HCT116 (cell line): ENCODE measurements around the gene TADA3. TPM values are rescaled to one million over a fixed set of nuclear protein-coding genes. Genes with fewer than 3 reads are reported as not detected.

ENCODE experiments used
- ATAC-seq: fragments of 200-7000 bp; cut with Tn5 transposase; 2 replicates; pipeline ENCODE4 v1.9.1; 2020; ENCODE audit warnings: mild to moderate bottlenecking, moderate library complexity
- BruUV-seq: library from RNA; stranded (reverse); fragments of 400-500 nt; replicated peaks from 2 replicates; lab custom pipeline; 2021; lab: Mats Ljungman, UMichigan
- CTCF ChIA-PET: fragments of 300-600 bp; sonication (Branson Sonifier 250); formaldehyde crosslinking; loops from one replicate; lab custom pipeline; 2021; ENCODE audit warnings: antibody characterized with exemption; lab: Charles Lee
- POLR2A ChIA-PET: fragments of 300-600, 350-600 bp; sonication (Branson Sonifier 250); formaldehyde crosslinking; loops from one replicate; lab custom pipeline; 2021; ENCODE audit warnings: antibody characterized with exemption; lab: Charles Lee
- RAD21 ChIA-PET, 2 experiments: fragments of 300-600 bp; sonication (Branson Sonifier 250); formaldehyde crosslinking; loops; one replicate each; lab custom pipeline; 2023; ENCODE audit warnings: low total read pairs in 2 of 2; ENCODE audit not compliant: uncharacterized antibody in 2 of 2, unreplicated experiment in 2 of 2, low non-redundant PET in 1 of 2; lab: Charles Lee
- DNase-seq: peaks from one replicate; pipeline ENCODE4 v3.0.0-alpha.2; 2010; ENCODE audit warnings: low read depth, low spot score
- H2AFZ ChIP-seq: fragments of 200-600 bp; shearing (Covaris generic), sonication (generic); 2 replicates; pipeline ENCODE4 v1.6.1; 2017; ENCODE audit warnings: low read depth, mixed run types, mixed read lengths, antibody characterized with exemption, low read length; ENCODE audit not compliant: poor library complexity, severe bottlenecking
- H3K27ac ChIP-seq: 2 replicates; pipeline ENCODE4 v1.5.1; 2012; ENCODE audit warnings: low read depth, low read length
- H3K27me3 ChIP-seq: fragments of 200-600 bp; sonication (generic); 2 replicates; pipeline ENCODE4 v1.6.1; 2016; ENCODE audit warnings: mixed run types, low read length, mixed read lengths; ENCODE audit not compliant: insufficient read depth
- H3K36me3 ChIP-seq, 2 experiments: fragments of 200-500 bp in 1 of 2; fragments of 200-600 bp in 1 of 2; sonication (Bioruptor generic) in 1 of 2; sonication (generic) in 1 of 2; 2 replicates each; pipeline versions ENCODE4 v1.5.1 to v1.6.1; 2014 to 2016; ENCODE audit warnings: low read length in 2 of 2, inconsistent platforms in 1 of 2, mixed read lengths in 1 of 2, mixed run types in 1 of 2; ENCODE audit not compliant: insufficient read depth in 2 of 2, control insufficient read depth in 1 of 2
- H3K4me1 ChIP-seq, 2 experiments: fragments of 200-600 bp in 1 of 2; sonication (generic) in 1 of 2; 2 replicates each; pipeline versions ENCODE4 v1.5.1 to v1.6.1; 2012 to 2017; ENCODE audit warnings: low read length in 2 of 2, inconsistent platforms in 1 of 2, mild to moderate bottlenecking in 1 of 2, mixed read lengths in 1 of 2, mixed run types in 1 of 2, moderate library complexity in 1 of 2; ENCODE audit not compliant: insufficient read depth in 2 of 2, control insufficient read depth in 1 of 2
- H3K4me2 ChIP-seq: fragments of 200-600 bp; sonication (generic); 2 replicates; pipeline ENCODE4 v1.6.1; 2017; ENCODE audit warnings: mixed run types, low read length, mixed read lengths
- H3K4me3 ChIP-seq, 2 experiments: fragments of 200-600 bp in 1 of 2; sonication (generic) in 1 of 2; replicated peaks in 1 of 2; 2 replicates each; pipeline ENCODE4 v1.5.1; 2011 to 2016; ENCODE audit warnings: low read length in 2 of 2, control low read depth in 1 of 2, low read depth in 1 of 2, mild to moderate bottlenecking in 1 of 2, mixed read lengths in 1 of 2, mixed run types in 1 of 2
- H3K79me2 ChIP-seq: fragments of 200-600 bp; sonication (generic); 2 replicates; pipeline ENCODE4 v1.6.1; 2017; ENCODE audit warnings: mild to moderate bottlenecking, mixed run types, low read length, moderate library complexity, mixed read lengths; ENCODE audit not compliant: insufficient read depth
- H3K9ac ChIP-seq: fragments of 200-600 bp; sonication (generic); 2 replicates; pipeline ENCODE4 v1.6.1; 2016; ENCODE audit warnings: low read length, mixed read lengths
- H3K9me2 ChIP-seq: fragments of 200-600 bp; sonication (generic), shearing (Covaris generic); 2 replicates; pipeline ENCODE4 v1.6.1; 2017; ENCODE audit warnings: mixed run types, mild to moderate bottlenecking, moderate library complexity; ENCODE audit not compliant: insufficient read depth
- H3K9me3 ChIP-seq, 2 experiments: fragments of 200-500 bp in 1 of 2; fragments of 200-600 bp in 1 of 2; sonication (Bioruptor generic) in 1 of 2; sonication (generic) in 1 of 2; 2 replicates each; pipeline ENCODE4 v1.6.1; 2014 to 2017; ENCODE audit warnings: low read length in 2 of 2, mixed read lengths in 2 of 2, inconsistent platforms in 1 of 2, low read depth in 1 of 2, mild to moderate bottlenecking in 1 of 2, mixed run types in 1 of 2, moderate library complexity in 1 of 2; ENCODE audit not compliant: control insufficient read depth in 1 of 2, insufficient read depth in 1 of 2
- H4K20me1 ChIP-seq: fragments of 200-600 bp; sonication (generic), shearing (Covaris generic); 2 replicates; pipeline ENCODE4 v1.6.1; 2017; ENCODE audit warnings: mixed run types, mild to moderate bottlenecking, moderate library complexity; ENCODE audit not compliant: insufficient read depth
- CBX3 ChIP-seq: IDR thresholded peaks from 2 replicates; pipeline ENCODE4 v1.6.1; 2012; ENCODE audit warnings: low read depth
- ELF1 ChIP-seq: IDR thresholded peaks from 2 replicates; pipeline ENCODE4 v1.6.1; 2012; ENCODE audit warnings: low read depth, borderline replicate concordance
- EZH2 ChIP-seq: fragments of 200-600 bp; sonication (generic); IDR thresholded peaks from 2 replicates; pipeline ENCODE4 v1.6.1; 2017; ENCODE audit warnings: antibody characterized with exemption, mixed run types
- EZH2phosphoT487 ChIP-seq: fragments of 200-600 bp; IDR thresholded peaks from 2 replicates; pipeline ENCODE4 v1.6.1; 2018; ENCODE audit warnings: antibody characterized with exemption, borderline replicate concordance
- FOSL1 ChIP-seq: IDR thresholded peaks from 2 replicates; pipeline ENCODE4 v1.6.1; 2012; ENCODE audit warnings: low read depth
- JUND ChIP-seq: IDR thresholded peaks from 2 replicates; pipeline ENCODE4 v1.6.1; 2012
- RAD21 ChIP-seq: IDR thresholded peaks from 2 replicates; pipeline ENCODE4 v1.6.1; 2012; ENCODE audit warnings: low read depth, mild to moderate bottlenecking
- SP1 ChIP-seq: IDR thresholded peaks from 2 replicates; pipeline ENCODE4 v1.6.1; 2012; ENCODE audit warnings: low read depth
- TCF7L2 ChIP-seq: IDR thresholded peaks from 2 replicates; pipeline ENCODE4 v1.7.0; 2011; ENCODE audit warnings: borderline replicate concordance, inconsistent platforms; ENCODE audit not compliant: insufficient read depth, insufficient read length; ENCODE audit errors: extremely low read depth
- ZFX ChIP-seq: fragments of 450-650 bp; IDR thresholded peaks from 2 replicates; pipeline ENCODE4 v1.6.1; 2017
- ZNF274 ChIP-seq: fragments of 200-500 bp; sonication (Bioruptor generic); IDR thresholded peaks from 2 replicates; pipeline ENCODE4 v1.6.1; 2014; ENCODE audit warnings: mild to moderate bottlenecking, low read depth, low read length, inconsistent platforms
- intact Hi-C: fragments of 100-400 bp; cut with micrococcal nuclease; formaldehyde crosslinking; loops from 2 replicates; pipeline ENCODE4 v1.10.0; 2022
- total RNA-seq: library from RNA; stranded (reverse); gene quantifications from one replicate; pipeline ENCODE4 v1.2.1, GENCODE V29; 2021; ENCODE audit not compliant: unreplicated experiment
- TF ChIP-seq, protein P1 (sequence below): IDR thresholded peaks from 2 replicates; pipeline ENCODE4 v1.6.1; 2012; ENCODE audit warnings: low read depth
- TF ChIP-seq, protein P2 (sequence below): IDR thresholded peaks from 2 replicates; pipeline ENCODE4 v1.6.1; 2011; ENCODE audit warnings: mild to moderate bottlenecking, low read length, moderate library complexity; ENCODE audit not compliant: insufficient replicate concordance; ENCODE audit errors: extremely low read depth
- TF ChIP-seq, protein P3 (sequence below): IDR thresholded peaks from 2 replicates; pipeline ENCODE4 v1.6.1; 2012

TADA3 gene
- total RNA-seq, 1 experiment from 2014 or later: 72.0 TPM

DNA sequence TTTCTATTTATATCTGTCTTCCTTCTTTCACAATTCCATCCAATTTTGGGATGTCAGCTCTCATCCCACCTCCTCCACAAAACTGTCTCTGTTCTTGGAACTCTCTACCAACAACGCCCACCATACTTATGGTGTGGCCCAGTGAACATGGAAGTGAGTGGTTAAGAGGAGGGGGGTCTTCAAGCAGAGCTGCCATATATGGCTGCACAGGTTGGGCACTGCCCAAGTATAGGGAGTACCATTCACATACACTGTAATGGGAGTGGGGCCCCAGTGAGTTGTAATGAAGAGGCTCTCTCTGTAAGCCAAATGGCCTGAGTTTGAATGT is 14.6 kb downstream of the TADA3 start:
- no TSS peak for BruUV-seq
- TF ChIP-seq ZNF274 (no peak), RAD21 (no peak), ZFX (no peak), JUND (no peak), FOSL1 (no peak), EZH2 (no peak)
- TF ChIP-seq, all 23 proteins: peak for 0
- Histone ChIP-seq H3K4me3 (no peak overlapping the region), H4K20me1 (no peaks in the 10 kb centered on the region), H3K36me3 (peaks cover 0 to 4% of the 10 kb centered on the region in 2 experiments; a peak in 3 of 4 replicates), H2AFZ (no peak overlapping the region), H3K9ac (no peak overlapping the region), H3K4me2 (no peak overlapping the region), H3K9me2 (no peaks in the 10 kb centered on the region), H3K27me3 (no peaks in the 10 kb centered on the region), H3K79me2 (no peaks in the 10 kb centered on the region), H3K4me1 (peaks cover 0 to 11% of the 10 kb centered on the region in 2 experiments; a peak in 1 of 4 replicates), H3K9me3 (no peaks in the 10 kb centered on the region), H3K27ac (no peak overlapping the region)
- DNase-seq (no peak), ATAC-seq (no peak)
- POLR2A ChIA-PET: no interaction called here
- intact Hi-C loops: no loop called here
- RAD21 ChIA-PET: no interaction called here
- CTCF ChIA-PET: no interaction called here

DNA sequence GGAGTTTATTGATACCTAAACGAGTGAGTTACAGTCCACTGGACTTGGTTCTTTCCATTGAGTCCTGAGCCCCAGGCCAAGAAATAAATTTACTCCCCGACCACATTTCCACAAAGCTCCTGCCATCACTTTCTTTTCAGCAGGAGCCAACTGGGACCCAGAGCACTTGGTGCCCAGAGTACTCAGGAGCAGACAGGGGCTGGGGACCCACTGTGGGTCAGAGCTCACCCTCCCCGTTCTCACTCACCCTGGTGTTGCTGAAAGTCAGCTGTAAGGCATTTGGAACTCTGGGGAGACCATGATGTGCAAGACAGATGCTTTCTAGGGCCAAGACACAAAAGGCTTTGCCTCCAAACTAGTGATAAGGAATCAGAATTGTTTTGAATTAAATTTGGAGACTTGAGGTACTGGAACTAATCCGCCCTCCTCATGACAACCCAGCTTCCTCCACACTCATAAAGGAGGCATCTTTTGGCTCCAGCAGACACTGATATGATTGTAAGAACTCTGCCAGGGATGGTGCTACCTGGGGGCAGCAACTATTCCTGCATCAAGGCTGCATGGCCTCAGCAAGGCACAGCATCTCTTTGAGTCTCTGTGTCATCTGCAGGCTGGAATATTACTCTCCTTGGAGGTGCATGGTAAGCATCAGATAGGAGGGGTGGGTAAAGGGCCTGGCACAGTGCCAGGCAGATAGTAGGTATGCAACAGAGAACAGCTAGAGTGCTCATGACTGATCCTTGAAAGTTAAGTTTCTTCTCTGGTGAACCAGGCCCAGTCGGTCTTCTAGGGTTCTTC is 15.2 kb downstream of the TADA3 start:
- ChIA-PET RAD21 (no interaction called here), CTCF (no interaction called here), POLR2A (interaction anchor here (1.1 kb wide), 1 partner anchor 16 kb away, joined by 5 read pairs; the partner anchor contains the start of genes ARPC4 and TADA3)
- BruUV-seq: no TSS peak
- DNase-seq: no peak
- Histone ChIP-seq H3K79me2 (no peaks in the 10 kb centered on the region), H3K36me3 (peaks cover 0 to 4% of the 10 kb centered on the region in 2 experiments; a peak in 3 of 4 replicates), H3K9me3 (no peaks in the 10 kb centered on the region), H3K4me3 (no peak overlapping the region), H3K9me2 (no peaks in the 10 kb centered on the region), H2AFZ (no peak overlapping the region), H4K20me1 (no peaks in the 10 kb centered on the region), H3K27me3 (no peaks in the 10 kb centered on the region), H3K9ac (no peak overlapping the region), H3K27ac (no peak overlapping the region), H3K4me2 (no peak overlapping the region), H3K4me1 (peaks cover 0 to 11% of the 10 kb centered on the region in 2 experiments; a peak in 1 of 4 replicates)
- ATAC-seq: no peak
- intact Hi-C loops: no loop called here
- TF ChIP-seq, protein P1, sequence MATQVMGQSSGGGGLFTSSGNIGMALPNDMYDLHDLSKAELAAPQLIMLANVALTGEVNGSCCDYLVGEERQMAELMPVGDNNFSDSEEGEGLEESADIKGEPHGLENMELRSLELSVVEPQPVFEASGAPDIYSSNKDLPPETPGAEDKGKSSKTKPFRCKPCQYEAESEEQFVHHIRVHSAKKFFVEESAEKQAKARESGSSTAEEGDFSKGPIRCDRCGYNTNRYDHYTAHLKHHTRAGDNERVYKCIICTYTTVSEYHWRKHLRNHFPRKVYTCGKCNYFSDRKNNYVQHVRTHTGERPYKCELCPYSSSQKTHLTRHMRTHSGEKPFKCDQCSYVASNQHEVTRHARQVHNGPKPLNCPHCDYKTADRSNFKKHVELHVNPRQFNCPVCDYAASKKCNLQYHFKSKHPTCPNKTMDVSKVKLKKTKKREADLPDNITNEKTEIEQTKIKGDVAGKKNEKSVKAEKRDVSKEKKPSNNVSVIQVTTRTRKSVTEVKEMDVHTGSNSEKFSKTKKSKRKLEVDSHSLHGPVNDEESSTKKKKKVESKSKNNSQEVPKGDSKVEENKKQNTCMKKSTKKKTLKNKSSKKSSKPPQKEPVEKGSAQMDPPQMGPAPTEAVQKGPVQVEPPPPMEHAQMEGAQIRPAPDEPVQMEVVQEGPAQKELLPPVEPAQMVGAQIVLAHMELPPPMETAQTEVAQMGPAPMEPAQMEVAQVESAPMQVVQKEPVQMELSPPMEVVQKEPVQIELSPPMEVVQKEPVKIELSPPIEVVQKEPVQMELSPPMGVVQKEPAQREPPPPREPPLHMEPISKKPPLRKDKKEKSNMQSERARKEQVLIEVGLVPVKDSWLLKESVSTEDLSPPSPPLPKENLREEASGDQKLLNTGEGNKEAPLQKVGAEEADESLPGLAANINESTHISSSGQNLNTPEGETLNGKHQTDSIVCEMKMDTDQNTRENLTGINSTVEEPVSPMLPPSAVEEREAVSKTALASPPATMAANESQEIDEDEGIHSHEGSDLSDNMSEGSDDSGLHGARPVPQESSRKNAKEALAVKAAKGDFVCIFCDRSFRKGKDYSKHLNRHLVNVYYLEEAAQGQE: no peak
- no peak for TF ChIP-seq TCF7L2
- no peak for TF ChIP-seq ELF1
- no peak for TF ChIP-seq CBX3
- TF ChIP-seq, protein P2, sequence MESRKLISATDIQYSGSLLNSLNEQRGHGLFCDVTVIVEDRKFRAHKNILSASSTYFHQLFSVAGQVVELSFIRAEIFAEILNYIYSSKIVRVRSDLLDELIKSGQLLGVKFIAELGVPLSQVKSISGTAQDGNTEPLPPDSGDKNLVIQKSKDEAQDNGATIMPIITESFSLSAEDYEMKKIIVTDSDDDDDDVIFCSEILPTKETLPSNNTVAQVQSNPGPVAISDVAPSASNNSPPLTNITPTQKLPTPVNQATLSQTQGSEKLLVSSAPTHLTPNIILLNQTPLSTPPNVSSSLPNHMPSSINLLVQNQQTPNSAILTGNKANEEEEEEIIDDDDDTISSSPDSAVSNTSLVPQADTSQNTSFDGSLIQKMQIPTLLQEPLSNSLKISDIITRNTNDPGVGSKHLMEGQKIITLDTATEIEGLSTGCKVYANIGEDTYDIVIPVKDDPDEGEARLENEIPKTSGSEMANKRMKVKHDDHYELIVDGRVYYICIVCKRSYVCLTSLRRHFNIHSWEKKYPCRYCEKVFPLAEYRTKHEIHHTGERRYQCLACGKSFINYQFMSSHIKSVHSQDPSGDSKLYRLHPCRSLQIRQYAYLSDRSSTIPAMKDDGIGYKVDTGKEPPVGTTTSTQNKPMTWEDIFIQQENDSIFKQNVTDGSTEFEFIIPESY: no peak
- TF ChIP-seq ZFX: no peak
- no peak for TF ChIP-seq FOSL1
- TF ChIP-seq EZH2phosphoT487: no peak
- no peak for TF ChIP-seq SP1
- TF ChIP-seq, protein P3, sequence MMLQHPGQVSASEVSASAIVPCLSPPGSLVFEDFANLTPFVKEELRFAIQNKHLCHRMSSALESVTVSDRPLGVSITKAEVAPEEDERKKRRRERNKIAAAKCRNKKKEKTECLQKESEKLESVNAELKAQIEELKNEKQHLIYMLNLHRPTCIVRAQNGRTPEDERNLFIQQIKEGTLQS: no peak
